ENCODE results near the gene NETO1.

DNA sequence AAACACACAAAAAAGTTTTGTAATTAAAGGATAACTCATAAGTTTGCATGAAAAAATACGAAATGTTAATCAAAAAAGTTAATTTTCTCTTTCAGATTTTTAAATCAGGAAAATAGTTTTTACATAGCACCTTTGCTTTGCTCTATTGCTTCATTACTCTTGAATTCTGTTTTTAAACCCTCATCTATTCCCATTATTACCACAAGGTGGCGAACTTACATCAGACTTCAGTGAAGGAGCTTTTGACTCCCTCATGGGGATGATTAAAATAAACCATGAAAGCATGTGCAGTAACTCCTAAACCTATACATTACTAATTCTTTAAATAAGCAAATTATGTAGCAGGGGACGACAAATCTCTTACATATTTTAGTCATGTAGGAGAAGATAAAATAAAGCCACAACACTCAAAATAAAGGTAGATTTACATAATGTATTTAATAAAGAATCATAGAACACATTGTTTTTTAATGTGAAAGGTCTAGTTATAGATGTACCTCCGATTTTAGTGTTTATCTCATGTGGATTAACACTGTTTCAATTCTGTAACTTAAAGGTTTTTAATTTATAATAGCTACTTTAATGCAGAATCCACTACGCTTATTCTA is 105.2 kb downstream of the NETO1 start:
- TF ChIP-seq, protein P1, sequence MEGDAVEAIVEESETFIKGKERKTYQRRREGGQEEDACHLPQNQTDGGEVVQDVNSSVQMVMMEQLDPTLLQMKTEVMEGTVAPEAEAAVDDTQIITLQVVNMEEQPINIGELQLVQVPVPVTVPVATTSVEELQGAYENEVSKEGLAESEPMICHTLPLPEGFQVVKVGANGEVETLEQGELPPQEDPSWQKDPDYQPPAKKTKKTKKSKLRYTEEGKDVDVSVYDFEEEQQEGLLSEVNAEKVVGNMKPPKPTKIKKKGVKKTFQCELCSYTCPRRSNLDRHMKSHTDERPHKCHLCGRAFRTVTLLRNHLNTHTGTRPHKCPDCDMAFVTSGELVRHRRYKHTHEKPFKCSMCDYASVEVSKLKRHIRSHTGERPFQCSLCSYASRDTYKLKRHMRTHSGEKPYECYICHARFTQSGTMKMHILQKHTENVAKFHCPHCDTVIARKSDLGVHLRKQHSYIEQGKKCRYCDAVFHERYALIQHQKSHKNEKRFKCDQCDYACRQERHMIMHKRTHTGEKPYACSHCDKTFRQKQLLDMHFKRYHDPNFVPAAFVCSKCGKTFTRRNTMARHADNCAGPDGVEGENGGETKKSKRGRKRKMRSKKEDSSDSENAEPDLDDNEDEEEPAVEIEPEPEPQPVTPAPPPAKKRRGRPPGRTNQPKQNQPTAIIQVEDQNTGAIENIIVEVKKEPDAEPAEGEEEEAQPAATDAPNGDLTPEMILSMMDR (IDR thresholded peaks at IDR 0.05): peak; percentile 36 to 83 (median 56)
- TF ChIP-seq POLR2A (IDR thresholded peaks at IDR 0.05): no peak
